HG02884 (cell line): ENCODE measurements around the gene CHD9.
A peak's percentile ranks its signal among the peaks of the same experiment; 100 is the strongest.

Experiments
- ATAC-seq: cut with Tn5 transposase; IDR thresholded peaks from one replicate; pipeline ENCODE4 v1.9.1; 2021; ENCODE audit warnings: mild to moderate bottlenecking, moderate library complexity; ENCODE audit not compliant: unreplicated experiment

Gene CHD9

GRCh38 chr16:53093162-53093744 lies 38.5 kb downstream of the CHD9 start:
- no peak for ATAC-seq

- peak; percentile 48 for ATAC-seq
Observed at GRCh38 chr16:53094013-53094630, 39.3 kb downstream of the CHD9 start.

GRCh38 chr16:53097190-53097589 lies 42.4 kb downstream of the CHD9 start:
- no peak for ATAC-seq

GRCh38 chr16:53098526-53099317 lies 43.9 kb downstream of the CHD9 start:
- ATAC-seq = peak; percentile 58

- peak; percentile 39 for ATAC-seq
Observed at GRCh38 chr16:53099318-53100130, 44.7 kb downstream of the CHD9 start.

- no peak for ATAC-seq
Observed at GRCh38 chr16:53100131-53100748, 45.4 kb downstream of the CHD9 start.

GRCh38 chr16:53100889-53101288 lies 46.1 kb downstream of the CHD9 start:
- no peak for ATAC-seq

GRCh38 chr16:53103811-53104210 lies 49.0 kb downstream of the CHD9 start:
- ATAC-seq = no peak

- no peak for ATAC-seq
Observed at GRCh38 chr16:53105565-53105964, 50.8 kb downstream of the CHD9 start.

GRCh38 chr16:53111078-53111791 lies 56.4 kb downstream of the CHD9 start:
- peak; percentile 75 for ATAC-seq

- ATAC-seq = no peak
Observed at GRCh38 chr16:53112015-53112414, 57.2 kb downstream of the CHD9 start.

- ATAC-seq = no peak
Observed at GRCh38 chr16:53115047-53115446, 60.3 kb downstream of the CHD9 start.

GRCh38 chr16:53115773-53116172 lies 61.0 kb downstream of the CHD9 start:
- ATAC-seq = no peak

GRCh38 chr16:53121043-53121620 lies 66.3 kb downstream of the CHD9 start:
- no peak for ATAC-seq

GRCh38 chr16:53121661-53122060 lies 66.9 kb downstream of the CHD9 start:
- no peak for ATAC-seq

- ATAC-seq = no peak
Observed at GRCh38 chr16:53123747-53124146, 69.0 kb downstream of the CHD9 start.

- no peak for ATAC-seq
Observed at GRCh38 chr16:53126390-53126789, 71.6 kb downstream of the CHD9 start.

GRCh38 chr16:53129281-53130158 lies 74.7 kb downstream of the CHD9 start:
- ATAC-seq = no peak
